Sigmoid colon (tissue), 4 donors: ENCODE measurements around the gene TRIM44.

ENCODE experiments used
- POLR2A ChIP-seq, 2 donors: fragments of 450-650 bp; IDR thresholded peaks; one replicate each; pipeline ENCODE4 v1.6.1; 2016; ENCODE audit warnings: antibody characterized with exemption in 2 of 2, mild to moderate bottlenecking in 2 of 2, moderate library complexity in 2 of 2
- POLR2AphosphoS5 ChIP-seq, 4 donors: sonication (generic); formaldehyde crosslinking; IDR thresholded peaks; one replicate each; pipeline ENCODE4 v1.6.1; 2017; ENCODE audit warnings: antibody characterized with exemption in 4 of 4
- TF ChIP-seq, protein P1 (sequence below), 4 experiments: fragments of 450-650 bp in 3 of 4; fragments of 200-600 bp in 1 of 4; IDR thresholded peaks; one replicate each; pipeline ENCODE4 v1.5.1; 2016 to 2019; ENCODE audit warnings: antibody characterized with exemption in 4 of 4, mild to moderate bottlenecking in 3 of 4, moderate library complexity in 2 of 4

DNA sequence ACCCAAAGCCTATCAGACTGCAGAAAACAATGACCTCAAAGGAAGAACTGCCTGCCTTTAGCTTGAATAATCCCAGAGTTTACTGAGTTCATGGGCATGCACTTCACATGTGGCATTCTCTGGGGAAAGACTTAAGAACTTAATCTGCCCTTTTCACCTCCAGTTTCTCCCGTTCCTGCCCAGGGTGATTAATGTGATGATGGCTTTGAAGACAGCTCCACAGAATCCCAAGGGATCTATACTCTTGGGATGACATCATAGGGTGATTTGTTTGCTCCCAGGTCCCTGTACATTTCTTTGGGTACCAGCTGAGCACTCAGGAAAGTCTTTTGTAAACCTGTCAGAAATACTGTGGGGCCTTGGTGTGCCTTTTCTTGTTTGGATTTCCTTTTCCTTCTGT is 30.3 kb upstream of the TRIM44 start:
- TF ChIP-seq, protein P1, sequence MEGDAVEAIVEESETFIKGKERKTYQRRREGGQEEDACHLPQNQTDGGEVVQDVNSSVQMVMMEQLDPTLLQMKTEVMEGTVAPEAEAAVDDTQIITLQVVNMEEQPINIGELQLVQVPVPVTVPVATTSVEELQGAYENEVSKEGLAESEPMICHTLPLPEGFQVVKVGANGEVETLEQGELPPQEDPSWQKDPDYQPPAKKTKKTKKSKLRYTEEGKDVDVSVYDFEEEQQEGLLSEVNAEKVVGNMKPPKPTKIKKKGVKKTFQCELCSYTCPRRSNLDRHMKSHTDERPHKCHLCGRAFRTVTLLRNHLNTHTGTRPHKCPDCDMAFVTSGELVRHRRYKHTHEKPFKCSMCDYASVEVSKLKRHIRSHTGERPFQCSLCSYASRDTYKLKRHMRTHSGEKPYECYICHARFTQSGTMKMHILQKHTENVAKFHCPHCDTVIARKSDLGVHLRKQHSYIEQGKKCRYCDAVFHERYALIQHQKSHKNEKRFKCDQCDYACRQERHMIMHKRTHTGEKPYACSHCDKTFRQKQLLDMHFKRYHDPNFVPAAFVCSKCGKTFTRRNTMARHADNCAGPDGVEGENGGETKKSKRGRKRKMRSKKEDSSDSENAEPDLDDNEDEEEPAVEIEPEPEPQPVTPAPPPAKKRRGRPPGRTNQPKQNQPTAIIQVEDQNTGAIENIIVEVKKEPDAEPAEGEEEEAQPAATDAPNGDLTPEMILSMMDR (IDR thresholded peaks at IDR 0.05) = no peak
- TF ChIP-seq POLR2A (IDR thresholded peaks at IDR 0.05) (no peak), POLR2AphosphoS5 (IDR thresholded peaks at IDR 0.05) (no peak)
